HG03378 (cell line): ENCODE data around the gene PLA2G2A.
"Not testable (repeated sequence)": the region's sequence is repeated elsewhere in the genome, so short reads cannot be mapped to it uniquely, and the experiment has no call there.

ENCODE experiments used
- ATAC-seq: cut with Tn5 transposase; IDR thresholded peaks from one replicate; pipeline ENCODE4 v1.9.1; 2021; ENCODE audit warnings: mild to moderate bottlenecking, moderate library complexity; ENCODE audit not compliant: unreplicated experiment

PLA2G2A gene

GRCh38 chr1:19979494-19979977, at the start of gene PLA2G2A:
Gene PLA2G2A, minus strand, starts transcription at chr1:19979618. Its CDS starts 845 bp downstream, at chr1:19978773.
- no peak for ATAC-seq

- no peak for ATAC-seq
Measured at GRCh38 chr1:20028726-20029125, 49.3 kb upstream of the PLA2G2A start.

DNA sequence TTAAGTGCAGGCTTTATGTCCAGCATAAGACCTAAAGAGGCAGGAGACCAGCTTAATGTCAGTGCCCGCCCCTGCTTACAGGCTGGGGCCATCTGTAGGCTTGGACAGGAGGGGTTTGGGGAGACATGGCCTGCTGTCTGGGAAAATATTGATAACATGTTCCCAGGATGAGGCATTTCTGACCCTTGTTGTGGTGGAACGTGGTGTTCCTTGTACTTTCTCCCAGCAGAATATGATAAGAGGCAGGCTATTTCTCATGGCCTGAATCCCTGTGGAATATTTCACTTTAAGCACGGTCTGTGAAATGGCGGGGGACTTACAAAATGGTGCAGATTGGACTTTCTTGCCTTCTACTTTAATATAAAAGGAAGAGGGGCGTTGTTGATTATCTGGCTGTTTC, 48.7 kb upstream of the PLA2G2A start:
- ATAC-seq = no peak

GRCh38 chr1:20017741-20018140, 38.3 kb upstream of the PLA2G2A start:
- ATAC-seq = no peak

GRCh38 chr1:20014153-20014552, 34.7 kb upstream of the PLA2G2A start:
- ATAC-seq = no peak

DNA sequence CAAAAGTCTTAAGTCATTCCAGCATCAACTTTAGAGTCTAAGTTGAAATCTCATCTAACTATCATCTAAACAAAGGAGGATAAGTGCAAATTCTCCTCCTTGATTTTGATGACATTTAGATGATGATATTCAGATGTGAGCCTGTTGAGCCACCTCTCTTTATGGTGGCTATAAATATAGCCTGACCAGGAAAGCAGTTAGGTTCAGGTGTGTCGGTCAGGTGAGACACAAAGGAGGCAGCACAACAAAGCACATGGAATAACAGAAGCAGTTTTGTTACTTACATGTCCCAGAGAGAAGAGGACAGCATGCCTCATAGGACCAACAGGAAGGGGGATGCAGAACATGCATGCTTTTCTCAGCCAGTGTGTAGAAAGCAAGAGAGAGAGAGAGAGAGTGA, 30.6 kb upstream of the PLA2G2A start:
- no peak for ATAC-seq

- ATAC-seq = no peak
Measured at GRCh38 chr1:20009212-20009611, 29.8 kb upstream of the PLA2G2A start.

DNA sequence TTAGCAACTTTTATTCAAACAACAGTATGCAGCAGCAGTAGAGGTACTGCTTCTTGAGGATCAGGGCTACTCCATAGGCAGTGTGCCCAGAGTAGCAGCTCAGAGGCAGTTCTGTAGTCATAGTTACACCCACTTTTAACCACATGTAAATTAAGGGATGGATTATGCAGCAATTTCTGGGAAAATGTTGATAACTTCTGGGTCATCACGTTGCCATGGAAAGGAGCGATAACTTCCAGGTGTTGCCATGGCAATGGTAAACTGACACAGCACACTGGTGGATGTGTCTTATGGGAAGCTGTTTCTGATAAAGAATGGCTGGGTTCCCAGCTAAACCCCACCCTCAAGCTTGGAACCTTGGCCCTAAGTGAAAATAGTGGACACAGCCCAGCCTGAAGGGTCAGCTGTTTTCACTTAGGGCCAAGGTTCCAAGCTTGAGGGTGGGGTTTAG, 29.0 kb upstream of the PLA2G2A start:
- no peak for ATAC-seq

- ATAC-seq = not testable (repeated sequence)
Measured at GRCh38 chr1:19998823-19999222, 19.4 kb upstream of the PLA2G2A start.

- ATAC-seq = no peak
Measured at GRCh38 chr1:19990689-19991088, 11.3 kb upstream of the PLA2G2A start.

DNA sequence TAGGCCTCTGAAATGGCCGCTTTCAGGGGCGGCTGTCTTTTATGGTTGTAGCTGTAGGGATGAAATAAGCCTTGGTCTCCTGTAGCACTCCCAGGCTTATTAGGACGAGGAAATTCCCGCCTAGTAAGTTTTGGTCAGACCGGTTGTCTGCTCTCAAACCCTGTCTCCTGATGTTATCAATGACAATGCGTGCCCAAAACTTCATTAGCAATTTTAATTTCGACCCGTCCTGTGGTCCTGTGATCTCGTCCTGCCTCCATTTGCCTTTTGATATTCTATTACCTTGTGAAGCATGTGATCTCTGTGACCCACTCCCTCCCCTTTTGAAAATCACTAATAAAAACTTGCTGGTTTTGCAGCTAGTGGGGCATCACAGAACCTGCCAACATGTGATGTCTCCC, 10.8 kb upstream of the PLA2G2A start:
- not testable (repeated sequence) for ATAC-seq

DNA sequence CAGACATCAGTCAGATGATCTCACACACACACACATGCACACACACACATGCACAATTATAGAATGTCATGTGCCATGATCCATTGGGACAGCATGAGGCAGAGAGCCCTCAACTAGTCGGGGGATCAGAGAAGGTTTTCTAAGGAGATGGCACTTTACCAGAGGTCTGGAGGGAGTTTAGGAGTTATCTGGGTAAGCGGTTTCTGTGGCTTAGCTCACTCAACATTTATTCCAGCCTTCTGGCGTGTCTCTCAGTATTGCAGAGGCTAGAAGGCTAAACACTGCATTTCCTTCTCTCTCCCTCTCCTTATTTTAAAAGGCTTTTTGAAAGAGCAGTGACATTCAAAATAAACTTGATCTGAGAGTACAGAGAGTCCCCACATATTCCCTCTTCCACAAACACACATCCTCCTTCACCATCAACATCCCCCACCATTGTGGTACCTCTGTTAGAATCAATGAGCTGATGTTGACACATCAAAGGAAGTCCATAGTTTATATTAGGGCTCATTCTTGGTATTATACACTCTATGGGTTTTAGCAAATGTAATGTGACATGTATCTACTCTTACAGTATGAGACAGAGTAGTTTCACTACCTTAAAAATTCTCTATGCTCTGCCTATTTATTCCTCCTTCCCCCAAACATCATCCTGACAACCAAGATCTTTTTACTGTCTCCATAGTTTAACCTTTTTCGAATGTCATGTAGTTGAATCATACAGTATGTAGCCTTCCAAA, 9.0 kb upstream of the PLA2G2A start:
- no peak for ATAC-seq

- ATAC-seq = no peak
Measured at GRCh38 chr1:19987719-19988118, 8.3 kb upstream of the PLA2G2A start.

DNA sequence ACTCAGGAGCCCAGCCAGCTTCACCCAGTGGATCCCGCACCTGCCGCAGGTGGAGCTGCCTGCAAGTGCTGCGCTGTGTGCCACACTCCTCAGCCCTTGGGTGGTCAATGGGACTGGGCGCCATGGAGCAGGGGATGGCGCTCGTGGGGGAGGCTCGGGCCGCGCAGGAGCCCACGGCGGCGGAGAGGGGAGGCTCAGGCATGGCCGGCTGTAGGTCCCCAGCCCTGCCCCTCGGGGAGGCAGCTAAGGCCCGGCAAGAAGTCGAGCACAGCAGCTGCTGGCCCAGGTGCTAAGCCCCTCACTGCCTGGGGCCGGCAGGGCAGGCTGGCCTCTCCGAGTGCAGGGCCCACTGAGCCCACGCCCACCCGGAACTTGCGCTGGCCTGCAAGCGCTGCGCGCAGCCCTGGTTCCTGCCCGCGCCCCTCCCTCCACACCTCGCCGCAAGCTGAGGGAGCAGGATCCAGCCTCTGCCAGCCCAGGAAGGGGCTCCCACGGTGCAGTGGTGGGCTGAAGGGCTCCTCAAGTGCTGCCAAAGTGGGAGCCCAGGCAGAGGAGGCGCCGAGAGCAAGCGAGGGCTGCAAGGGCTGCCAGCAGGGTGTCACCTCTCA, 5.1 kb upstream of the PLA2G2A start:
- not testable (repeated sequence) for ATAC-seq

GRCh38 chr1:19981507-19982312, 2.3 kb upstream of the PLA2G2A start:
- ATAC-seq = no peak

- no peak for ATAC-seq
Measured at GRCh38 chr1:19981170-19981506, 1.7 kb upstream of the PLA2G2A start.

DNA sequence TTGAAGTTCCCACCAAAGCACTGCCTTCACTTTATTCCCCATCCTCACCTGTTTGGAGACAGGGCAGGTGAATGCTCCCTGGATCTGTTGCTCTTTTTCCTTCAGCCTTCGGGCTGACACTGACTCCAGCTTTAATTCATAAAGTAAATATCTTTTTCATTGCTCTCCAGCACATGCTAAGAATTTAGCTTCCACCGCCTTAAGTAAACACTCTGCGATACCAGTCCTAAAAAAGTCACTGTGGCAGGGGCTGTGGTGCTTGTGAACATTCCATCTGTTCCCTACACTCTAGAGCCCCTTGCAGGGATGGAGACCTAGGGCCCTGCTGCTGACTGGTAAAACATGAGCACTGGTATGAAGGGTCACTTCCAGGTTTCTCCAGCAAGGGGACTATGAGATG, 896 bp upstream of the PLA2G2A start:
- no peak for ATAC-seq

GRCh38 chr1:19978143-19978542, 1.3 kb downstream of the PLA2G2A start:
- no peak for ATAC-seq

DNA sequence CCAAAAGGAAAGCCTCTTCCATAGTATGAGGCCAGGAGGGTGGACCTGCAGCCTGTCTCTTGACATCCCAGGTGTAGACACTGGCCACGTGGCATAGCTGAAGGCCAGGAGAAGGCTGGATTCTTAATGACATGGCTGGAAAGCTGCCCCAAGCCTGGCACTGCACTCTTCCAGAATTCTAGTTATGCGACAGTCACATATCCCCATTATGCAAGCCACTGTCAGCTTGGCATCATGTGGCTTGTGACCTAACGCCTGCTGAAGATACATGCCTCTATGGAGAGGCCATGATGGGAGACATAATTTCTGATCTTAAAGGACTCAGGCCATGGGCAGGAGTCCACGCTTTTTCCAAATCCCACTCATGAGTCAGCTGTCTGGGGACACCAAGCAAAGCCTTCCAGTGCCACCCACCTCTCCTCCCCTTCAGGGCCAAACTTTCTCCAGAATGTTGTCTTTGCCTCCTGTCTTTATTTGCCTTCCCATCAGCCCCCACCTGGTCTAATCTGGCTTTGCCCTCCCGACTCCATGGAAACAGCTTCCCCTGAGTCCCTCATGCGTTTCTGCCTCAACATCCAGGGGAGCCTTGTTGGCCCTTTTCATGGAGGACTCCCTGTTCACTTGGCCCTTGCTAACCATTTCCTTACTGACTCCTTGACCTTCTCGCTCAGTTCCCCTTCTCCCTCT, 3.0 kb downstream of the PLA2G2A start:
- no peak for ATAC-seq

DNA sequence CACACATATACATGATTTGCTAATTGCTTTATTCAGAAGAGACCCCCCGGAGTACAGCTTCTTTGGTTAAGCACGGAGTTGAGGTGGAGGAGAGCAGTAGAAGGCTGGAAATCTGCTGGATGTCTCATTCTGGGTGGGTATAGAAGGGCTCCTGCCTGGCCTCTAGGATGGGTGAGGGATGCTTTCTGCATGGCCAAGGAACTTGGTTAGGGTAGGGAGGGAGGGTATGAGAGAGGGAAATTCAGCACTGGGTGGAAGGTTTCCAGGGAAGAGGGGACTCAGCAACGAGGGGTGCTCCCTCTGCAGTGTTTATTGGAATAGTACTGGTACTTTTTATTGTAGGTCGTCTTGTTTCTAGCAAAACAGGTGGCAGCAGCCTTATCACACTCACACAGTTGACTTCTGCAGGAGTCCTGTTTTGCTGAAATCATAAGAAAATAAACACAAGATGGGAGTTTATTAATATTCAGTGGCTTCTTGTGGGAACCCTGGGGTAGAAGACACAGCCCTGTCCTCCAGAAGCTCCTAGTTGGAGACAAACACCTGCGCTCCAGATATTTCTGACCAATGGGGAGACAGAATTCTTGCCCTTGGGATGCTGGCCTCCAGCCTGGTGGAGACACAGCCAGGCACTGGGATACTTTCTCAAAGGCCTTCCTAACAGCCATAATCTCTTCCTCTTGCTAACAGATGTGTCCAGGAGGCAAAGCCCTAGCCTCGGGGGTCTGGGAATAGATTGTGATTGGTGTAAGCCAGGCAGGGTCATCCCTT, 3.8 kb downstream of the PLA2G2A start:
- no peak for ATAC-seq
